HepG2 (cell line): Measurements from ENCODE around the gene AGPAT3. TPM values are rescaled to one million over a fixed set of nuclear protein-coding genes. Genes with fewer than 3 reads are reported as not detected.

ENCODE experiments used
- MAX ChIP-seq: IDR thresholded peaks from 2 replicates; pipeline ENCODE4 v1.6.1; 2012; ENCODE audit warnings: inconsistent platforms
- PCBP1 ChIP-seq: fragments of 200-400 bp; formaldehyde crosslinking; IDR thresholded peaks from 2 replicates; pipeline ENCODE4 v1.6.1; 2017; ENCODE audit warnings: mild to moderate bottlenecking, low read depth, low read length, borderline replicate concordance
- ZBTB33 ChIP-seq: sonication (generic); formaldehyde crosslinking; IDR thresholded peaks from 2 replicates; pipeline ENCODE4 v1.4.0; 2020; ENCODE audit warnings: missing genetic modification reagents
- ZFP82 ChIP-seq: sonication (generic); formaldehyde crosslinking; IDR thresholded peaks from 2 replicates; pipeline ENCODE4 v1.5.1; 2020; ENCODE audit warnings: mild to moderate bottlenecking, missing genetic modification reagents, borderline replicate concordance
- ZNF318 ChIP-seq: sonication (generic); formaldehyde crosslinking; IDR thresholded peaks from 2 replicates; pipeline ENCODE4 v1.4.0; 2020; ENCODE audit warnings: mild to moderate bottlenecking, missing genetic modification reagents
- polyA plus RNA-seq, 8 experiments: library from polyadenylated mRNA; depleted of rRNA in 3 of 8; stranded (reverse) in 7 of 8; unstranded in 1 of 8; fragments of >200 nt; fragmentation: Illumina TruSeq in 4 of 8; extraction: Trizol in 4 of 8; gene quantifications; 2 replicates each; pipeline versions ENCODE4 v1.2.1 to v1.2.3, GENCODE V29; 2011 to 2016; ENCODE audit warnings: low read depth in 4 of 8, missing spikeins in 1 of 8, mixed read lengths in 1 of 8; ENCODE audit not compliant: insufficient read depth in 1 of 8
- total RNA-seq, 5 experiments: library from RNA; depleted of rRNA; stranded (reverse); fragments of >200 nt; fragmentation: Illumina TruSeq; extraction: Trizol; gene quantifications; 2 replicates each; pipeline ENCODE4 v1.2.3, GENCODE V29; 2016; ENCODE audit warnings: low read depth in 1 of 5
- TF ChIP-seq, protein P1 (sequence below): sonication (generic); formaldehyde crosslinking; IDR thresholded peaks from 2 replicates; pipeline ENCODE4 v1.9.0; 2022; ENCODE audit warnings: low read depth, missing genetic modification reagents

AGPAT3 gene
- total and polyA plus RNA-seq, 2 of the 13 experiments (the other 11 are each of a cell fraction or from before 2014, with no cell fraction given): 32.2 to 54.4 TPM

GRCh38 chr21:43954896-43955295 lies 89.9 kb downstream of the AGPAT3 start (continued):
- TF ChIP-seq ZNF318 (CRISPR knock-in tag) (no peak), PCBP1 (no peak), ZBTB33 (CRISPR knock-in tag) (no peak), ZFP82 (CRISPR knock-in tag) (no peak), MAX (no peak)
- TF ChIP-seq, protein P1, sequence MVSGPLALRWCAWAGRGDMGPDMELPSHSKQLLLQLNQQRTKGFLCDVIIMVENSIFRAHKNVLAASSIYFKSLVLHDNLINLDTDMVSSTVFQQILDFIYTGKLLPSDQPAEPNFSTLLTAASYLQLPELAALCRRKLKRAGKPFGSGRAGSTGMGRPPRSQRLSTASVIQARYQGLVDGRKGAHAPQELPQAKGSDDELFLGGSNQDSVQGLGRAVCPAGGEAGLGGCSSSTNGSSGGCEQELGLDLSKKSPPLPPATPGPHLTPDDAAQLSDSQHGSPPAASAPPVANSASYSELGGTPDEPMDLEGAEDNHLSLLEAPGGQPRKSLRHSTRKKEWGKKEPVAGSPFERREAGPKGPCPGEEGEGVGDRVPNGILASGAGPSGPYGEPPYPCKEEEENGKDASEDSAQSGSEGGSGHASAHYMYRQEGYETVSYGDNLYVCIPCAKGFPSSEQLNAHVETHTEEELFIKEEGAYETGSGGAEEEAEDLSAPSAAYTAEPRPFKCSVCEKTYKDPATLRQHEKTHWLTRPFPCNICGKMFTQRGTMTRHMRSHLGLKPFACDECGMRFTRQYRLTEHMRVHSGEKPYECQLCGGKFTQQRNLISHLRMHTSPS: no peak
